ENCODE results near the gene PANK3.
"Not testable (repeated sequence)": the region's sequence is repeated elsewhere in the genome, so short reads cannot be mapped to it uniquely, and the experiment has no call there.

PANK3 gene

DNA sequence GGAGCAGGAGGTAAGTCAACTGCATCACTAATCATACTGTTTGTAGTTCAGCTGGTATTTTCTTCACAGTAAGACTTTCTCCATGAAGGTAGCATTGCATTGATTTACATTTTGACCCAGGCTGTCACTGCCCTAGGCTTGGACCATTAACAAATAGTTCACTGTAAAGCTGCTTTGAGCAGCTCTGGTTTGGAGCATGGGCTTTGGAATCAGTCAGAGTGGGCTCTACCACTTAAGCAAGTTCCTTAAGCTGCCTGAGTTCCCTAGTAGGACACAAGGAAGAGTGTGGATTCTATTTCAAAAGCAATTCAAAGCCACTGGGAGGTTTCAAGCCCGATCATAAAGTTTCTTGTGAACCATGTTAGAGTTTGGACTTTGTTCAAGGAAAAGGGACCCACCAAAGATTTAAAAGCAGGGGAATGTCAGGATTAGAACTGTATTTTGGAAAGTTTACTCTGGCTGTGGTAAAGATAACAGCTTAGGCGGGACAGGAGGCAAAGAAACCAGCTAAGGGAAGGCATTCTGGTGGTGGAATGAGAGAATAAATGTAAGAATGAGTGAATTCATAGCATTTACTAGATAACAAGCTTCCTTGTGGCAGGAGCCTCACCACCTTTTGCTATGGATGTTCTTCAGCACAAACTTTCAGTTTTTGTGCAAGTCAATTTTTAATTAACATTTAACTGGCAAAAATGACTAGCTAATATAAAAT lies 12.3 kb upstream of the PANK3 start:
- DNase-seq = no peak

DNA sequence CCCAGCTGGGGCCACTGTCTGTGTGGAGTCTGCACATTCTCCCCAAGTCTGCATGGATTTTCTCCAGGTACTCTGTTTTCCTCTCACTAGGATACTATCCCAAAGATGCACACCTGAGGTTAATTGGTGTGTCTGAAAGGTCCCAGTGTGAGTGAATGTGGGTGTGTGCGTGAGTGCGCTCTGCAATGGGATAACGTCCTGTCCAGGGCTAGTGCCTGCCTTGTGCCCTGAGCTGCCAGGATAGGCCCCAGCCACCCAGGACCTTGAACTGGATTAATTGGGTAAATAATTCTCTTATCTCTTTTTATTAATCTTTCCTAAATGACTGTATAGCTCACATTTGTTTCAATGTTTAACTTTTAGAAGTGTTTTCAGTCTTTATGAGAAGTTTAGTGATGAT lies 11.5 kb upstream of the PANK3 start:
- no peak for DNase-seq

DNA sequence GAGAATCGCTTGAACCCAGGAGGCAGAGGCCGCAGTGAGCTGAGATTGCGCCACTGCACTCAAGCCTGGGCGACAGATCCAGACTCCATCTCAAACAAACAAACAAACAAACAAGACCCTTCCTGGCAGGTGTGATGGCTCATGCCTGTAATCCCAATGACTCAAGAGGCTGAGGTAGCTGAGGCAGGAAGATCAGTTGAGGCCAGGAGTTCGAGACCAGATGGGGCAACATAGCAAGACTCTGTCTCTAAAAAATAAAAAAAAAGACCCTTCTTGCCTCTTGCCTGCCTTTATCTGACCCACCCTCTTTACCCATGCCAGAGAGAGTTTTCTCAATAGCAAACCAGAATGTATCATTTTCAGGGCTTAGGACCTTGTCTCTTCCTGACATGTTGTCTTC lies 8.8 kb upstream of the PANK3 start:
- no peak for DNase-seq

DNA sequence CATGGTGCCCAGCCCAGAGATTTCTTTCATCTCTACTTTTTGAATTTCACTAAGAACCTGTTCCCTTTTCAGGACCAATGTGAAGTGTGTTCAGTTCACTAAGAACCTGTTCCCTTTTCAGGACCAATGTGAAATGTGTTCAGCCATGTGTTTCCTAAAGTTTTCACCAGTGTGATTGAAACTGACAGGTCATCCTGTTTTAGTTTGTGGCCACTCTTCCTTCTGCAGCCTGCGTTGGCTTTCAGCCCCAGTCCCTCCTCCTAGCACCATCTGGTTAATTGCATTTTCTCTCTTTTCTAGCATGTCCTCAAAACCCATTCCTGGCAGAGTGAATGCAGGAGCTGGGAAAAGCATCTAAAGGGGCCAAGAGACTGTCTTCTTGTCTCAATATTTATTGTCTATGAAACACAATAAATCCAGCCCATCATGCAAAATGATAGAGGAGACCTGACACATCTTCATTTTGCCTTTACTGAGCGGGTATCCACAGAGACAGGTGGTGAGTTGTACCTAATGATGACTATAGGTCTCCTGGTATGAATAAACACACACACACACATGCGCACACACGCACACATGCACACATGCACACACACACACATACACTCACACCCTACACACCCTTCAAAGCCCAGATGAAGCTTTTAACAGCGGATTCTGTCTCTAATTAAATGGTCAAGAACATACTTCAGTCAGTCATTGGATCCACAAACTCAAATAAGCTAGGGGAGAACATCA lies 6.1 kb upstream of the PANK3 start:
- DNase-seq = no peak

DNA sequence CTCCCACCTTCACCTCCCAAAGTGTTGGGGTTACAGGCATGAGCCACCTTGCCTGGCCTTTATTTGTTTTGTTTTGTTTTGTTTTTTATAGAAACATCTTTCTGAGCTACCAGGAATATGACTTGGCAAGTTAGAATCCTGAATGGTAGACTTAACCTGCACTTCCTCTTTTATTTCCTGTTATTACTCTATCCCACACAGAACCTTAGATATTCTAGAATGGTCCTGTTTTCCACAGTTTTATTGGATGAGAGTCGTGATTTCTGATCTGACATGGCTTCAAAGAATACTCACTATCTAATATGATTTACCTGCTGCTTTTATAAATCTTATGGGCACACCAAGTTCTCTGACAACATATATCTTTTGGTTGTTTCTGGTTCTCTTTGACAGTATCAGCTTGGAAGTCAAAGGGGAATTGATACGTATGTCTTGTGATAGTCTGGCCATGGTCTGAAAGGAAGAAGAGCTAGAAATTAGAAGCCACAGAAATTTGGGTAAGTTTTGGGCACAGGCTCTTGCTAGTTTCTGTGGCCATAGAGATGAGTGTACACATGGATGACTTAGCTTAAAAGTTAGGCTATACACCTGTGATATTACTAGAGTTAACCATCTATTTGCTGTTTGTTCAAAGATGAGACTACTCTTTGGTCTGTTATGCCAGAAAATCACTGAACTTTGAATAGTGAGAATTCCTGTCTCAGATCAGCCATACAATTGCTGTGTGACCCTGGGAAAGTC lies 4.7 kb upstream of the PANK3 start:
- no peak for DNase-seq

DNA sequence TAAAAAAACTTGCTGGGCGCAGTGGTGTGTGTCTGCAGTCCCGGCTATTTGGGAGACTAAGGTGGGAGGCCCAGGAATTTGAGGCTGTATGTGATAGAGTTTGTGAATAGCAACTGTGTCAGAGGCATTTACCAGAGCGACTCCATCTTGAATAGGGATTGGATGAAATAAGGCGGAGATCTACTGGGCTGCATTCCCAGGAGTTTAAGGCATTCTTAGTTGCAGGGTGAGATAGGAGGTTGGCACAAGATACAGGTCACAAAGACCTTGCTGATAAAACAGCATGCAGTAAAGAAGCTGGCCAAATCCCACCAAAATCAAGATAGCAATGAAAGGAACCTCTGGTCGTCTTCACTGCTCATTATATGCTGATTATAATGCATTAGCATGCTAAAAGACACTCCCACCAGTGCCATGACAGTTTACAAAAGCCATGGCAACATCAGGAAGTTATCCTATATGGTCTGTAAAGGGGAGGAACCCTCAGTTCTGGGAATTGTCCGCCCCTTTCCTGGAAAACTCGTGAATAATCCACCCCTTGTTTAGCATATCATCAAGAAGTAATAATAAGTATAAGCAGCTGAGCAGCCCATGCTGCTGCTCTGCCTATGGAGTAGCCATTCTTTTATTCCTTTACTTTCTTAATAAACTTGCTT lies 1.8 kb upstream of the PANK3 start:
- DNase-seq = not testable (repeated sequence)

DNA sequence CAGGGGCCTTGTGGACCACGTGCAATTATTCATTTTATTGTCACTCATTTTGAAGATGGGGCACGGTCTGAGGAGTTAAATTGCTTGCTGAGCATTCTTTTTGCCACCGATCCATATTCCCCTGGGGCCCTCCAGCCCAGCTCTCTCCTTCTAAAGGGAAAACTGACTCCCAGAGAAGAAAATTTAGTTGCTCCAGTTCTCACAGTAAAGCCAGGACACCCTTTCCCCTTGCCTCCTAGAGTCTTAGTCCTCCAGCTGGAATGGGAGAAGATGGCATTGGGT lies 1.0 kb upstream of the PANK3 start:
- DNase-seq = peak; percentile 19

DNA sequence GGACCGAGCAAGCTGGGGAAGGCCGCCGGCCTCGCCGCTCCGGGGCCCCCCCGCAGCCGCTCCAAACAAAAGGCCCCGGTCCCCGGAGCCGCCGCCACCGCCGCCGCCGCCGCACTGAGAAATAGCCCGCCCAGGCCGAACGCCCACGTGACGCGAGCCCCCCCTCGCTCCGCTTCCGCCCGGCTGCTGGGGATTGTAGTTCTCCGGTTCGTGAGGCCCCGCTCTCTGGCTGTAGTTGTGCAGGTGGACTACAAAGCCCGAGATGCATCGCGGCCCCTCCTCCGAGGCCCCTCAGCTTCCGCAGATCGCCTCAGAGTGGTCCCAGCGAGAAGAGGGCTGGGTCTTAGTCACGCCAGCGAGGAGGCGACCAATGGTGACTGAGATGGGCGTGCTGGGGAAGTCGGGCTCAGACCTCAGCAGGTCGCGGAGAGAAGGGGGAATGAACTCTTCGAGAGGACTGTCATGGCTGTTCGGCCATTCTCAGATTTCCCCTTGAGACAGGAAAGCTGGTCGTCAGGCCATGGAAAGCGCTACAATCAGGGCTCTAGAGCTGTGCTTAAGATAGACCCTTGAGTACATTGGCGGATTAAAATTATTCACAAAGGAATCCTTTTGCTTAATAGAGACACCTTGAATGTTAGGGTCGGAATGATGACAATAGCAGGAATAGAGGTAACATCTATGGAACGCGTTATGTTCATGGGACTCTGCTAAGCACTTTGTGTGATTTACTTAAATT lies 489 bp upstream of the PANK3 start:
- DNase-seq = peak; percentile 100

DNA sequence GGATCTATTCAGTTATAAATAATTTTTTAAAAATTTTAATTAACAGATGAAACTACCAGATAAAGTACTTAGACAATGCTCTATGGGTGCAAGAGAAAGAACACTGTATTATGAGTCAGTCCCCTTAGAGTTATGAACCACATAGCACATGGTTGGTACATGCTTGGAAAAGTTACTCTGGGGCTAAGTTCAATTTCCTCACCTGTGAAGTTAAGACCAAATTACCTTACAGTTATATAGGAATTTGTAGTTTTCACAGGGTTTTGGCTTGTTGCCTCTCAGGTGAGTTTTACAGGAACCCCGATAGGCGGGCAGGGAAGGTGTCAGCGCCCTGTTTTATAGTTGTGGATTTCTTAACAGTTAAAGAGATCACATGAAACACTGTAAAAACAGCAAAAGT lies 1.2 kb downstream of the PANK3 start:
- DNase-seq = no peak

DNA sequence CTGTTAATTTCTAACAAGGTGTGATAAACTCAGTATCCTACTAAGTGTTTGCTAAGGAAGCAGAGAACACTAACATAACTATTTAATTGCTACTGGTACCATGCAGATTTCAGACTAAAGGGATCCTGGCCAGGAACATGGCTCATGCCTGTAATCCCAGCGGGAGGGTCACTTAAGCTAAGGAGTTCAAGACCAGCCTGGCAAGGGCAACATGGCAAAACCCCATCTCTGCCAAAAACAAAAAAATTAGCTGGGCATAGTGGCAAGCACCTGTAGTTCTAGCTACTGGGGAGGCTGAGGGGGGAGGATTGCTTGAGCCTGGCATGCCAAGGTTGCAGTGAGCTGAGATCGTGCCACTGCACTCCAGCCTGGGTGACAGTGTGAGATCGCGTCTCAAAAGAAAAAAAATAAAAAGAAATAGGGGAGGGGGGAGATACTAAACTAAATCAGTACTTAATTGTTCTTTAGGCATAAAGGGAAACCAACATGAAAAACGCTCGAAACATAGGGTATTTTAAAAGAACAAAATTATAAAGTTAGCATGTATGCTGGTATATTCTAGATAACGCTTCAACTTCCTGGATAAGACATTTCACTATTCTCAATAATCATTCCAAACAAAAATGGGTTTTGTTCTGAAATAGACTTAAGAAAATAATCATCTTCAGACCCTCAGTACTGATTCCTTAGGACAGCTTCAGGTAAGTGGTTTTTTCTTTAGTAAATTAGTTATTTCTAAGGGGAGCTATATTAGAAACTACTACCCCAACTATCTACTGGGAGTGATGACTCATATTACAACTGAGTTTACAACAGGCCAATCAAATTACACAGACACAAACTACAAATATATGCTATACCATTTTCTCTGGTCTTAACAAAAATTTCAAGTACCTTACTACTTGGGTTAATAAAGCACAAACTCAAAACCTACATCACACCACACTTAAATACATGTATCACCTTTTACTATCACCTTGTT lies 3.5 kb downstream of the PANK3 start:
- DNase-seq = no peak

DNA sequence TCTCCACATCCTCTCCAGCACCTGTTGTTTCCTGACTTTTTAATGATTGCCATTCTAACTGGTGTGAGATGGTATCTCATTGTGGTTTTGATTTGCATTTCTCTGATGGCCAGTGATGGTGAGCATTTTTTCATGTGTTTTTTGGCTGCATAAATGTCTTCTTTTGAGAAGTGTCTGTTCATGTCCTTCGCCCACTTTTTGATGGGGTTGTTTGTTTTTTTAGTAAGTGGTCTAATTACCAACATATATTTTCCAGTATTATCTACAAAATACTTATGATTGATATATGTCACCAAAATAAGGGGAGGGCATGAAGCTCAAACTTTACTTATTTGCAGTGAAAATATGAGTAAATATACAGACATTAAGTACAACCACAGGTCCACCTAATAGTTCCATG lies 5.0 kb downstream of the PANK3 start:
- not testable (repeated sequence) for DNase-seq

DNA sequence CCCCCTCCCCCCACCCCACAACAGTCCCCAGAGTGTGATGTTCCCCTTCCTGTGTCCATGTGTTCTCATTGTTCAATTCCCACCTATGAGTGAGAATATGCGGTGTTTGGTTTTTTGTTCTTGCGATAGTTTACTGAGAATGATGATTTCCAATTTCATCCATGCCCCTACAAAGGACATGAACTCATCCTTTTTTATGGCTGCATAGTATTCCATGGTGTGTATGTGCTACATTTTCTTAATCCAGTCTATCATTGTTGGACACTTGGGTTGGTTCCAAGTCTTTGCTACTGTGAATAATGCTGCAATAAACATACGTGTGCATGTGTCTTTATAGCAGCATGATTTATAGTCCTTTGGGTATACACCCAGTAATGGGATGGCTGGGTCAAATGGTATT lies 5.5 kb downstream of the PANK3 start:
- not testable (repeated sequence) for DNase-seq

DNA sequence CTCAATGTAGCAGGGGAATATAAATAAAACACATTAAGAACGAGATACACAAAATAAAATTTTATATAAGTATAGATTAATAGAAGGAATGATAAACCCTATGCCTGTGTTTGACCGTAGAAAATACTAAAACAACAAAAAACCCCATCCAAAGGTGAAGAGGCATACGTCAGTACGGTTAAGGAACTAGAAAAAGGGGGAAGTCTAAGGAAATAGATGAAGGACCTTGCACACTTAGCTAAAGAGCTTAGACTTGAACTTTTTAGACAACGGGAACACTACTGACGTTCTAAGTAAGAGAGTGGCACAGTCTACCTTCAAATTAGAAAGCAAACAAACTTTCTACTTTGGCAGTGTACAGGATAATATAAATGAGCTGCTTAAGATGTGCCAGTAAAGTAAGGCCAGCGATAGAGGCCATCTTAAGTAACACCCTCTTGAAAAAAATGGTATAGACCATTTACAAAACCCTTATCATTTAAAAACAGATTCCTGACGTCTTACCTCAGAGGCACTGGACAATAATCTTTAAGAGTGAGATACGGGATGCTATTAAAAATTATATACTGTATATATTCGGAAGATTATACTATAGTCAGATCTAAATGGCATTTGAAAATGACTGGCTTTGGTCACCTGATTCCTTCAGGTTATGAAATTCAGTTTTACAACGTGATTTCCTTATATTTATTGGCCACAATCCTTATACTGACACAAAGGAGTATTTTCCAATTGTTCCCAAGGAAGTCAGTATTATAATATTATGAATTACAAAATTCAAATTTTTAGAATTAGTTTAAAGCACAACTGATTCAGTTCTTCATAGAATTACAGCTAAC lies 8.5 kb downstream of the PANK3 start:
- DNase-seq = no peak

DNA sequence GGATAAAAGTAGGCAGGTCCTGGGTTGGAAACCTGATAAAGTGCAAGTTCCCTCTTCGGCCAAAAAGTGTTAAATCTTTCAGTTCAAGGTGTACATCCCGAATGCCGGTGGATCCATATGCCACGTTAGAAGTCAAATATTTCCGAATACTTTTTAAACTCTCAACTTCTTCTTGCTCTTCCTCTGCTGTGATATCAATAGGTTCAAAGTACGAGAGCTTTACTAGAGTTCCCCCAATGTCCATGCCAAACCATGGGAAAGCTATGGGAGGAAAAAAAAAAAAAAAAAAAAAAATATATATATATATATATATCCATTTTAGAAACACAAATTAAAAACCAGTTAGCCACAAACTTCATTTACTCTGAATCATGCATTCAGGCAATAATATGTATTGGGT lies 10.4 kb downstream of the PANK3 start:
- DNase-seq = no peak

DNA sequence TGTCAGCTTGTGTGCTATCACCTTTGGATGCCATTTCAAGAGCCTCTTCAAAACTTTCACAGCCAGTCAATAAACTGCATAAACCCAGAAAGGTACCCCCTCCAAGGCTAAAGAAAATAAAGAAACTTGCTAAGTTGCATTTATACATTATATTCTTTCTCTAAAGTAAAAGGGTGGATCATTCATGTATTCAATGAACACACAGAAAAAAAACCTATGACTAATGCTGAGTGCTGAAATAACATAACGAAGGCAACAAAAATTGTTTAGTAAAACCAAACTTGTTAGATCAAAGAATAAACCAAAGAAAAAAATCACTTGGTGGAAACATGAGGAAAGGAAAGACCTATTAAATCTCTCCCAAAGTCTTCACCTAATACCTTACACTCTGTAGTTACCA lies 15.2 kb downstream of the PANK3 start:
- no peak for DNase-seq

DNA sequence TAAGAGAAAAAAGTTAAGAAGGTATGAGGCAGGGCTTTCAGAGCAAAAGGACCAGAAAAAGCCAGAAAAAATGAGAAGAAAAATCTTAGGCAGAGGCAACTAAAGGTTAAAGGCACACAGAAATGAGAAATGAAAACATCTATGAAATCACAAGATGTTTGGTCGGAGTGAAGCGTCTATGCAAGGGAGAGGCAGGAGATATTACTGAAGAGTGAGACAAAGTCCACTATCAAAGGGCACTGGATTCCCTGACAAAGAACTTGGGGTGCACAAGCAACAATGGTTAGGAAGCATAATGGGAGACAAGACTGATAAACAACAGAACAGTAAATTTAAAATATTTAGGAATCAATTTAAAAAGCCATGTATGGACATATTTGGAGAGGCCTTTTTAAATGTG lies 16.9 kb downstream of the PANK3 start:
- DNase-seq = no peak

DNA sequence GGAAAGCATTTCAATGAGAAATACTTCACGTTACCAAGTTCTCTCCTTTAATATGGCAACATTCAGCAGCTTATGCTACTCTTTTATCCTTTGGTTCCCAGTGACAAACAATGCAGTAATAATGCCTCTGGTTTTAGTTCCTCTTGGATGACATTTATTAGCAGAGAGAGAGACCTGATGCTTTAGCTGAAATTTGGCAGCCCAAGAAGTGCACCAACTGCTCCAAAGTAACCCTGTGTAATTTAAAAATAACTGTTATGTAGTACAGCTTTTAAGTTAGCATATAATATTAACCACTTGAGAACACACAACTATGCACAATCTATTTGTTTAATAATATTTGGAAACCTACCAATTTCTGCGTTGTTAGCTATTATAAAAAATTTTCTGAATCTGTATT lies 21.8 kb downstream of the PANK3 start:
- no peak for DNase-seq

DNA sequence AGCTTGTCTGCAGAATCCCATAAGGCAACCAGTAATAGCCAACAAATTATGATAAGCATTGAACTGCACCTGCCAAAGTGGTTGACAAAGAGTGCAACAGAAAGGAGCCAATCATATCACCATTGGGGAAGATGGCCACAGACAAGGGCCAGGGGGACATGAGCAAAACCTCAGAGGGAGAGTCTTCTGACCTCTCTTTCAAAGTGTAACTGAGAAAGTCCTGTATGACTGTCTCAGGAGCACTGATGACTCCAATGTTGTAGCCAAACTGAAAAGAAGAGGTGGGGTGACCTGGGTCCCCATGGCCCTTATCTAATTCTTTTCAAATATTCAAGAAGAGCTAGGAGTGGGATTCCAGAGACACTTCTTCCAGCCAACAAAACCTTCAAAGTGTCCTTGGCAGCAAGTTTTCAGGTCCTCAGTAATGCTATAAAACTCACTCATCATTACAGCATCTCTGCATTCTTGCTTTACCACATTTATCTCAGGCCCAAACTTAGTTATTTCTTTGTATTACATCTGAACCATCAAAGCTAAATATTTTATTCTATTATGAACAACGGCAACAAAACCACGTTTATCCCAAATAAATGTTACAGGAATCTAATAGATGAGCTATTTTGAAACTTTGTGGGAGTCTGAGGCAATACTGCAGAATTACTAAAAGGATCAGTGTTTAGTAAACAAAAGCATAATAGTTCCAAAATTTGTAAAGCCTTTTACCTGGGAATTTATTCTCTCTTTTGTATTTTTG lies 25.6 kb downstream of the PANK3 start:
- no peak for DNase-seq

DNA sequence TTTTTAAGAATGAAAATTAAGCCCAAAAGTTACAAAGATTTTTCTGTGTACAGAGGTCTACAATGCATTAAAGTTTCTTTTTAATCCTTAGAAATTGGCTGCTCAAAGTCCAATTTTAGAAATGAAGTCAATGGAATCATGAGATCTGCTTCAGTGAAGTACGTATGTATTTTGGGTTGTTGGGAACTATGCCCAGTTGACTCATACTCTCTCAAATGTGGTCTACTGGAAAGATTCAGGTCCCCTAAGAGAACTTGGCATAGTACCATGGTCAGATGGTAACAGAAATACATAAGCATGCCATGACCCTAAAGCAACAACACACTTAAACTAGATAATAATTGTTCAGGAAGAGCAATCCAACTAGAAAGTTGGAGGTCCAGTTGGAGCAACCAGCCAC lies 27.0 kb downstream of the PANK3 start:
- DNase-seq = no peak

DNA sequence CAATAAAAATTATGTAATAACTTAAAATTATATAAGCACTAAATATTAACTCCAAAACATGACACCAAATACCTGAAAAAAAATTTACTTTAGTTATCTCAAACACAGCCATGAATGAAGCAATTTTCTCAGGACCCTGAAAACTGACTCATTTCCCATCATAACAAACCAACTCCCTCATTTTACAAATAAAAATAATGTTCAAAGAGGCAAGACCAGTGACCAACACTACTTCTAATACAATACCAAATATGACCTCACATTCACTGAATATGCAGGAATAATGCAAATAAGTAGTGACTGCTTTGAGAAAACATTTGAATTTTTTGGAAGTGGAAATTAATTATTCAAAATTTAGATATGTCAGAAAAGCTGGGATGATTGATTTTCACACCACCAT lies 28.5 kb downstream of the PANK3 start:
- no peak for DNase-seq
